Body of pancreas (tissue), 4 donors: ENCODE data around the gene SIL1. TPM values are rescaled to one million over a fixed set of nuclear protein-coding genes. Genes with fewer than 3 reads are reported as not detected.

Source experiments
- ATAC-seq: fragments of 150-250 bp; one replicate; pipeline ENCODE4 v1.9.1; 2016
- DNase-seq, 4 donors: peaks; one replicate each; pipeline ENCODE4 v3.0.0-alpha.2; 2019
- H3K27ac ChIP-seq, 4 donors: fragments of 200-600 bp; sonication (generic); 1 replicate in 3 of 4; 2 replicates in 1 of 4; pipeline versions ENCODE4 v1.5.1 to v1.6.1; 2016 to 2019; ENCODE audit warnings: mild to moderate bottlenecking in 1 of 4, mixed read lengths in 1 of 4, moderate library complexity in 1 of 4
- H3K27me3 ChIP-seq, 2 donors: fragments of 200-600 bp; sonication (generic); one replicate each; pipeline ENCODE4 v1.6.0; 2016; ENCODE audit warnings: mild to moderate bottlenecking in 1 of 2
- H3K36me3 ChIP-seq, 2 donors: fragments of 200-600 bp; sonication (generic); replicated peaks in 1 of 2; 2 replicates each; pipeline ENCODE4 v1.5.1; 2016; ENCODE audit warnings: low read depth in 2 of 2; ENCODE audit not compliant: insufficient read depth in 1 of 2
- H3K4me1 ChIP-seq: fragments of 200-600 bp; sonication (generic); one replicate; pipeline ENCODE4 v1.6.0; 2016
- H3K4me3 ChIP-seq, 2 donors: fragments of 200-600 bp; sonication (generic); 1 replicate in 1 of 2; 2 replicates in 1 of 2; pipeline ENCODE4 v1.5.1; 2016 to 2019
- H3K9me3 ChIP-seq, 3 donors: fragments of 200-600 bp; sonication (generic); 1 replicate in 2 of 3; 2 replicates in 1 of 3; pipeline ENCODE4 v1.5.1; 2016
- POLR2A ChIP-seq, 3 donors: fragments of 450-650 bp; IDR thresholded peaks; one replicate each; pipeline ENCODE4 v1.6.1; 2016; ENCODE audit warnings: antibody characterized with exemption in 3 of 3, mild to moderate bottlenecking in 2 of 3
- WGBS, 2 donors: methylation state at CpG; one replicate each; pipeline ENCODE4 v1.1.5; 2017; 5-methylcytosine and 5-hydroxymethylcytosine counted together
- intact Hi-C: fragments of 100-400 bp; cut with DNase I; formaldehyde crosslinking; loops from one replicate; pipeline ENCODE4 v1.15.1; 2023
- total RNA-seq, 2 donors: library from RNA; depleted of rRNA; stranded (reverse); fragments of >200 nt; gene quantifications; one replicate each; pipeline ENCODE4 v1.1.0, GENCODE V29; 2016
- TF ChIP-seq, protein P1 (sequence below), 7 experiments: fragments of 450-650 bp in 4 of 7; fragments of 200-600 bp in 3 of 7; sonication (generic) in 3 of 7; IDR thresholded peaks; one replicate each; pipeline ENCODE4 v1.5.1; 2016 to 2019; ENCODE audit warnings: antibody characterized with exemption in 7 of 7

The SIL1 gene
- total RNA-seq, 2 donors from 2014 or later, result 57.6 to 124 TPM

DNA sequence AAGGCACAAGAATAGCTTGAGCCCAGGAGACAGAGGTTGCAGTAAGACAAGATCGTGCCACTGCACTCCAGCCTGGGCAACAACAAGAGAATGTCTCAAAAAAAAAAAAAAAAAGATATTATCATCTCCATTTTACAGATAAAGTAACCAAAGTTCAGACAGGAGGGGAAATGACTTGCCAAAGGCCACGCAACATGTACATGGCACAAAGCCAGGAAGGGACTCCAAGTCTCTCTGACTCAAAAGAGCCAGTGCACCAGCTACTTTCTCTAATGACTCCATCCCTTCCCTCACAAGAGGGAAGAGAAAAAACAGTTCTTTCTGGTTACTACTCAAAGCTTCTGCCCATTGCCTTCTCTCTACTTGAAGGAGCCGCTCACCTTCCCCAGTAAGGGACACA, 34.1 kb downstream of the SIL1 start:
- Histone ChIP-seq H3K36me3 (no peaks in the 10 kb centered on the region), H3K4me3 (no peak overlapping the region), H3K27ac (peak overlapping the region in 2 of 4 donors; percentile 7 to 56), H3K4me1 (peaks cover 43% of the 10 kb centered on the region), H3K27me3 (no peaks in the 10 kb centered on the region), H3K9me3 (no peaks in the 10 kb centered on the region)
- intact Hi-C loops, result no loop called here
- TF ChIP-seq, protein P1, sequence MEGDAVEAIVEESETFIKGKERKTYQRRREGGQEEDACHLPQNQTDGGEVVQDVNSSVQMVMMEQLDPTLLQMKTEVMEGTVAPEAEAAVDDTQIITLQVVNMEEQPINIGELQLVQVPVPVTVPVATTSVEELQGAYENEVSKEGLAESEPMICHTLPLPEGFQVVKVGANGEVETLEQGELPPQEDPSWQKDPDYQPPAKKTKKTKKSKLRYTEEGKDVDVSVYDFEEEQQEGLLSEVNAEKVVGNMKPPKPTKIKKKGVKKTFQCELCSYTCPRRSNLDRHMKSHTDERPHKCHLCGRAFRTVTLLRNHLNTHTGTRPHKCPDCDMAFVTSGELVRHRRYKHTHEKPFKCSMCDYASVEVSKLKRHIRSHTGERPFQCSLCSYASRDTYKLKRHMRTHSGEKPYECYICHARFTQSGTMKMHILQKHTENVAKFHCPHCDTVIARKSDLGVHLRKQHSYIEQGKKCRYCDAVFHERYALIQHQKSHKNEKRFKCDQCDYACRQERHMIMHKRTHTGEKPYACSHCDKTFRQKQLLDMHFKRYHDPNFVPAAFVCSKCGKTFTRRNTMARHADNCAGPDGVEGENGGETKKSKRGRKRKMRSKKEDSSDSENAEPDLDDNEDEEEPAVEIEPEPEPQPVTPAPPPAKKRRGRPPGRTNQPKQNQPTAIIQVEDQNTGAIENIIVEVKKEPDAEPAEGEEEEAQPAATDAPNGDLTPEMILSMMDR (IDR thresholded peaks at IDR 0.05), result no peak
- no peak for TF ChIP-seq POLR2A (IDR thresholded peaks at IDR 0.05)
- DNase-seq (peak; percentile 38 to 62 (median 56)), ATAC-seq (no peak)
- WGBS, 2 donors, result 61 to 66% methylated on average over 3 of the region's 3 CpGs

DNA sequence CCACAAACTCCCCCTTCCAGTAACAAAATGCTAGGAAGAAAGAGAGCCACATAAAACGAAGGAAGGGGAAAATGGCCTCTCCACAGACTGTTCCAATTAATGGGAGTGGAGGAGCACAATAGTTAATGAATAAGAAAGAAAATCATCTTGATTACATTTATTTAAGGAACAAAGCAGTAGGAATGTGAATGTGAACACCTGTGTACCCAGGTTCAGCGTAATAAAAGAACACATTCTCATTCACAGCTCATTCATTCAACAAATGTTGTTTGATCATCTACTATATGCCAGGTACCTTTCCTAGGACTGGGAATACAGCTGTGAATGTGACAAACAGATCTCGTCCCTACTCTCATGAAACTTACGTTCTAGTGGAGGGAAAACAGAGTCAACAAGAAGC, 35.7 kb downstream of the SIL1 start:
- H3K4me1 ChIP-seq, result peaks cover 35% of the 10 kb centered on the region
- DNase-seq (peak in 1 of 4 donors; percentile 15), ATAC-seq (peak; percentile 75)
- WGBS, 2 donors, result 18 to 32% methylated on average over 4 of the region's 4 CpGs
- no peak for TF ChIP-seq POLR2A (IDR thresholded peaks at IDR 0.05)
- TF ChIP-seq, protein P1 (IDR thresholded peaks at IDR 0.05), result no peak
- intact Hi-C loops, result no loop called here
- no peaks in the 10 kb centered on the region for H3K27me3 ChIP-seq
- H3K9me3 ChIP-seq, result no peaks in the 10 kb centered on the region
- no peaks in the 10 kb centered on the region for H3K36me3 ChIP-seq
- H3K27ac ChIP-seq, result peak overlapping the region; percentile 56 to 65 (median 61)
- H3K4me3 ChIP-seq, result no peak overlapping the region

DNA sequence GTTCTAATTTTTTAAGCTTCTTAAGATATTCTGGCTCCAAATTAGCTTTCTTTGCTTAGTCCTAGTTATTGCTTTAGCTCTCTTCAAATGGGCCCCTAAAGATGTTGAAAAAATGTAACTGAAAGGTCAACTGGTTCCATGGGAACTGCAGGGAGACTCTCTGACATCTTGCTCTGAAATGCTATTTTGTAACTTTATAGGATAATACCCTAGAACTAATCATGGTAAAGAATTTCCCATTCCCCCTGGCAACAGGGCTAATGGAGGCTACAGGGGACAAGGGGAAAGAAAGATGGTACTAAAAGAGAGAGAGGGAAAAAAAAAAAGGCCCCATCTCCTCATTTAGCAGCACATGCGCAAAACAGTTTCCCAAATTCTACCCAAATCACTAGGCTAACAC, 39.4 kb downstream of the SIL1 start:
- no peak for DNase-seq
- H3K36me3 ChIP-seq, result no peaks in the 10 kb centered on the region
- WGBS, 2 donors, result 90 to 100% methylated on average over 1 of the region's 1 CpG

DNA sequence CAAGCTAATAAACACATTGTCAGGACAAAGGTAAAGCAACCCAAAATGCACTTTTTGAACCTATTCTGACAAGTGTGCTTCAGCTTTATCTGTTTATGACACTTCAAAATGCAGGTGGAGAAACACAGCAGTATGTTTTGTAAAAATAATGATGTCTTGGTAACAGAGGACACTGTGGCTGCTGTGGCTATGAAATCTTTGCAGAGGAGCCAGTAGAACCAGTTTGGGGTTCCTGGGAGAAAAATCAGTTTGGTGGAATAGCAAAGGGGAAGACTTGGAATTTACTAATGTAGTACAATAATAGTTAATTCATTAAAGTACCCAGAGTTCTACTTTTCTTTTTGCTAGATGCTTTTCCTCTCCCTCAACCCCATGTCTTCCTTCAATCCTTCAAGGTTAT, 40.6 kb downstream of the SIL1 start:
- ATAC-seq, result no peak
- intact Hi-C loops, result no loop called here
- Histone ChIP-seq H3K27ac (no peak overlapping the region), H3K27me3 (no peaks in the 10 kb centered on the region), H3K4me1 (peaks cover 26% of the 10 kb centered on the region), H3K36me3 (no peaks in the 10 kb centered on the region), H3K9me3 (no peaks in the 10 kb centered on the region), H3K4me3 (no peak overlapping the region)
- no peak for DNase-seq
- no peak for TF ChIP-seq POLR2A (IDR thresholded peaks at IDR 0.05)
- TF ChIP-seq, protein P1 (IDR thresholded peaks at IDR 0.05), result no peak

More for the DNA sequence above, 39.4 kb downstream of the SIL1 start:
- TF ChIP-seq, protein P1 (IDR thresholded peaks at IDR 0.05), result no peak
- no peak for TF ChIP-seq POLR2A (IDR thresholded peaks at IDR 0.05)
- intact Hi-C loops, result no loop called here
- ATAC-seq, result no peak
- Histone ChIP-seq H3K9me3 (no peaks in the 10 kb centered on the region), H3K4me1 (peaks cover 38% of the 10 kb centered on the region), H3K4me3 (no peak overlapping the region), H3K27me3 (no peaks in the 10 kb centered on the region), H3K27ac (no peak overlapping the region)

DNA sequence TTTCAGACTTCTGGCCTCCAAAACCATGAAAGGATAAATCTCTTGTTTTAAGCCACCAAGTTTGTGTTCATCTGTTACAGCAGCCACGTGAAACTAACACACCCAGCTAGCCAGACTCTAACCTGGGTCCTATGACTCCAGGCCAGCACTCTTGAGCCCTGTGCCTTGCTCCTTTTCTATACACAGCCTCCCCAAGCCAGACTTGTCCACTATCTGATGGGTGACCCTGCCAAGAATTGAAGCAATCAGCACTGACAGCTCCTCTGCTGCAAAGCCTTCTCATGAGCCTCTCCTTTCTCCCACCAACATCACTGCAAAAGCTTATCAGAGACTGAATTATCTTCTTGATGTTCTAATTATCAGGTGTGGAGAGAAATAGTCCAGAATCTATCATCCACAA, 41.4 kb downstream of the SIL1 start:
- TF ChIP-seq POLR2A (IDR thresholded peaks at IDR 0.05), result no peak
- TF ChIP-seq, protein P1 (IDR thresholded peaks at IDR 0.05), result no peak
- Histone ChIP-seq H3K9me3 (no peaks in the 10 kb centered on the region), H3K27me3 (no peaks in the 10 kb centered on the region), H3K4me1 (peaks cover 26% of the 10 kb centered on the region), H3K4me3 (no peak overlapping the region), H3K36me3 (no peaks in the 10 kb centered on the region), H3K27ac (no peak overlapping the region)
- intact Hi-C loops, result no loop called here
- WGBS, 2 donors, result 100% methylated on average over 1 of the region's 1 CpG
- DNase-seq, result no peak
- no peak for ATAC-seq
